Fibroblast of lung (primary cell): ENCODE results near the gene METTL25B.

Experiments
- EZH2 ChIP-seq: IDR thresholded peaks from 2 replicates; pipeline ENCODE4 v1.5.1; 2012; ENCODE audit warnings: low read length, control low read depth, mild to moderate bottlenecking; ENCODE audit errors: missing control alignments
- TF ChIP-seq, protein P1 (sequence below), 2 donors: IDR thresholded peaks in 1 of 2; conservative IDR thresholded peaks in 1 of 2; 1 replicate in 1 of 2; 2 replicates in 1 of 2; pipeline ENCODE4 v1.5.1; 2011 to 2012; ENCODE audit warnings: low read length in 2 of 2, control low read depth in 1 of 2, inconsistent platforms in 1 of 2, low read depth in 1 of 2, mild to moderate bottlenecking in 1 of 2

- TF ChIP-seq, protein P1, sequence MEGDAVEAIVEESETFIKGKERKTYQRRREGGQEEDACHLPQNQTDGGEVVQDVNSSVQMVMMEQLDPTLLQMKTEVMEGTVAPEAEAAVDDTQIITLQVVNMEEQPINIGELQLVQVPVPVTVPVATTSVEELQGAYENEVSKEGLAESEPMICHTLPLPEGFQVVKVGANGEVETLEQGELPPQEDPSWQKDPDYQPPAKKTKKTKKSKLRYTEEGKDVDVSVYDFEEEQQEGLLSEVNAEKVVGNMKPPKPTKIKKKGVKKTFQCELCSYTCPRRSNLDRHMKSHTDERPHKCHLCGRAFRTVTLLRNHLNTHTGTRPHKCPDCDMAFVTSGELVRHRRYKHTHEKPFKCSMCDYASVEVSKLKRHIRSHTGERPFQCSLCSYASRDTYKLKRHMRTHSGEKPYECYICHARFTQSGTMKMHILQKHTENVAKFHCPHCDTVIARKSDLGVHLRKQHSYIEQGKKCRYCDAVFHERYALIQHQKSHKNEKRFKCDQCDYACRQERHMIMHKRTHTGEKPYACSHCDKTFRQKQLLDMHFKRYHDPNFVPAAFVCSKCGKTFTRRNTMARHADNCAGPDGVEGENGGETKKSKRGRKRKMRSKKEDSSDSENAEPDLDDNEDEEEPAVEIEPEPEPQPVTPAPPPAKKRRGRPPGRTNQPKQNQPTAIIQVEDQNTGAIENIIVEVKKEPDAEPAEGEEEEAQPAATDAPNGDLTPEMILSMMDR (conservative IDR thresholded peaks at IDR 0.05 in 1 of 2, IDR thresholded peaks at IDR 0.05 in 1 of 2; ENCODE audit: low read depth in 1 of 2, low read length in 2 of 2), result no peak
- no peak for TF ChIP-seq EZH2
These were observed 38.2 kb downstream of the METTL25B start for GRCh38 chr1:156766298-156767100.
